ENCODE measurements around the gene PPM1M.

The PPM1M gene

GRCh38 chr3:52246728-52247408 is 1.3 kb downstream of the PPM1M start:
- DNase-seq (ENCODE audit: low read depth) = peak; percentile 36
- no peak for TF ChIP-seq MAX (IDR thresholded peaks at IDR 0.05; ENCODE audit: low read depth, low read length)
- TF ChIP-seq CTCF (IDR thresholded peaks at IDR 0.05; ENCODE audit: low read depth, low read length) = no peak
- H3K4me3 ChIP-seq (ENCODE audit: low read depth, low read length) = no peak overlapping the region

GRCh38 chr3:52247409-52248164 is 2.0 kb downstream of the PPM1M start:
- H3K4me3 ChIP-seq (ENCODE audit: low read depth, low read length) = no peak overlapping the region
- DNase-seq (ENCODE audit: low read depth) = peak; percentile 2
- no peak for TF ChIP-seq CTCF (IDR thresholded peaks at IDR 0.05; ENCODE audit: low read depth, low read length)
- no peak for TF ChIP-seq MYC (IDR thresholded peaks at IDR 0.05; ENCODE audit: low read depth, low read length)
- no peak for TF ChIP-seq MAX (IDR thresholded peaks at IDR 0.05; ENCODE audit: low read depth, low read length)
- TF ChIP-seq POLR2A (IDR thresholded peaks at IDR 0.05; ENCODE audit: extremely low read depth, insufficient read length) = no peak

- no peak for TF ChIP-seq CTCF (IDR thresholded peaks at IDR 0.05; ENCODE audit: low read depth, low read length)
- no peak for TF ChIP-seq MAX (IDR thresholded peaks at IDR 0.05; ENCODE audit: low read depth, low read length)
- TF ChIP-seq MYC (IDR thresholded peaks at IDR 0.05; ENCODE audit: low read depth, low read length) = no peak
- TF ChIP-seq POLR2A (IDR thresholded peaks at IDR 0.05; ENCODE audit: extremely low read depth, insufficient read length) = no peak
- no peak overlapping the region for H3K4me3 ChIP-seq (ENCODE audit: low read depth, low read length)
- no peak for DNase-seq (ENCODE audit: low read depth)
Measured at GRCh38 chr3:52248165-52248541, 2.6 kb downstream of the PPM1M start.

GRCh38 chr3:52248816-52249547 is 3.4 kb downstream of the PPM1M start:
- no peak for DNase-seq (ENCODE audit: low read depth)

More at GRCh38 chr3:52248816-52249547, 3.4 kb downstream of the PPM1M start:
- TF ChIP-seq CTCF (IDR thresholded peaks at IDR 0.05; ENCODE audit: low read depth, low read length) (no peak), MYC (IDR thresholded peaks at IDR 0.05; ENCODE audit: low read depth, low read length) (no peak), MAX (IDR thresholded peaks at IDR 0.05; ENCODE audit: low read depth, low read length) (no peak), POLR2A (IDR thresholded peaks at IDR 0.05; ENCODE audit: extremely low read depth, insufficient read length) (no peak)
- no peak overlapping the region for H3K4me3 ChIP-seq (ENCODE audit: low read depth, low read length)

Data from NB4 (cell line).